GM19324 (cell line): ENCODE measurements around the gene TUBGCP5.

Experiments
- ATAC-seq: cut with Tn5 transposase; IDR thresholded peaks from one replicate; pipeline ENCODE4 v1.9.1; 2021; ENCODE audit warnings: mild to moderate bottlenecking, moderate library complexity; ENCODE audit not compliant: unreplicated experiment, low FRiP score

The TUBGCP5 gene

GRCh38 chr15:22955544-22956119, 83.7 kb downstream of the TUBGCP5 start:
- ATAC-seq = no peak

DNA sequence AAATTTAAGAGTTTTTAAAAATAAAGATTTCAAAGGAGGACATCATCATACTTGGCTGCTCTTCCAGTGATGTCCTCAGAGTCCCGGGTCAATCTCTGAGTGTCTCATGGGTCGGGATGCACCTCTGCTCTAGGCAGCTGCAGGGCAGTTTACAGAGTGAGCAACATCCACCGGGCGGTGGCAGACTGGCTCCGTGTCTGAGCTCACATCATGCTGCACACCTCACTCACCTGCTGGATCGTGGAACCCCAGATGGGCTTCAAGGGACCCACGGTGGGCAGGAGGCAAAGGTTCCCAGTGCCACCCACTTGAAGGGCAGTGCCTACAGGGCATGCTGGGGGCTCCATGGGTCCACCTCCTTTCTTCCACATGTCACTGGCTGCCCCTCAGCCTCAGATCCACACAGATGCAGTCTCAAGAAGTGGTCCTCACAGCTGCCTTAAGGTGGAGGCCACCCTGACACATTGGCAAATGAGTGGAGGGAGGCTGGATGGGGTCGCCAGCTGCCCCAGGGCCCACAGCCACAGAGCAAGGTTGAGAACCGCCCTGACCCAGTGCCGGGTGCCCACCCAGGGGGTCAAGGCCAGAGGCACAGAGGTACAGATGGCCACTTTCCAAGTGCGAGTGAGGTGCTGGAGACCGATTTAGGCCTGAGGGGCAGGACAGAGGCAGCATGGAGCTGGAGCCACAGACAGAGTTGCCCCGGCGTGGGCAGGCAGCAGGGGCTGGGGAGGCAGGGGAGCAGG, 84.4 kb downstream of the TUBGCP5 start:
- ATAC-seq = no peak

DNA sequence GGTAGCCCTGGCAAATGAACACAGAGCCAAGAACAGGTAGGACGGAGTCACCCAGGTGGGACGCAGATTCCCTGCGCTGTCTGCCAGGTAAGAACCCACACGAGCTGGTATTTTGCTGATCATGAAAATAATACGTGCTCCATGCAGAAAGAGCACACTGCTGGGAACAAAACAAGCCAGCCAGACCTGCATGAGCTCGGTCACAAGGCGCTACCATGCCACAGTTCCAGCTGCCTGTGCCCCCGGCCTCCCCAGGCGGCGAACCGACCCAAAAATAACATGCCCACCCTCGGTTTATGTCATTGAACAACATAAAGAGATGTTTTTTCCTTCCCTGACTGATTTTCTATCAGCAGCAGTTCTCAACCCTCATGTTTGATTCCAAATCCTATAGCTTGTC, 85.0 kb downstream of the TUBGCP5 start:
- no peak for ATAC-seq

DNA sequence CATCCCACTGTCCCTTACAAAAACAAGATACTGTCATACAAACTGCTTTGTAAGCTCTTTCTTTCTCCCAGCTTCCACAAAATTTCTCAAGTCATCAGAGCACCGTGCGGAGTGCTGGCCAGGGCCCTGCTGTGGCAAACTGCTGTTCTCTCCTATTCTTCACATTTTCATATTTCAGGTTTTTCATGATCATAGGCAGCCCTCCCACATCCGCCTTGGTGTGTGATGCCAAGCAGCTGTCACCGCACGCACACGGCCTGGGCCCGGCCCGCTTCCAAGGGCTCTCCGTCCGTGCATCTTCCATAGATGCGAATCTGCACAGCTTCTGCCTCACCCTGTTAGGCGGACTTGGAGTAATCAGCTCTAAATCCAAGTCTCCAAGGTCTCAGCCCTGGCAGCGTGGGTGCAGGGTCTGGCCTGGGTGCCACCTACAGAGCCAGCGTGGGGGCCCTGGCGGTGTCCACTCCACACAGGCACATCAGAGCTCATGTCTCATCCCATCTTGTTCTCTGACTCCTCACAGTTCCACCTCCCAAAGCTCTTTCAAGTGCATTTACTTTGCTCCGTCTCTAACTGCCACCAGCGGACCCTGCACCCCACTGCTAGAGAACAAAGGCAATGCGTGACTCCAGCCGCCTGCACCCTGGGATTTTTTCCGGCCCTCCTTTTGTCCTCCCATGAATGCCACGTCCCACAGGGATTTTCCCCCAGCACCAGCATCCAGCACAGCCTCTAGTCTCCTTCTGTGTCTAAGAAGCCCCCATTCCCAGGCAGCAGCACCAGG, 86.4 kb downstream of the TUBGCP5 start:
- no peak for ATAC-seq

GRCh38 chr15:22951381-22952280, 87.7 kb downstream of the TUBGCP5 start:
- ATAC-seq = no peak

DNA sequence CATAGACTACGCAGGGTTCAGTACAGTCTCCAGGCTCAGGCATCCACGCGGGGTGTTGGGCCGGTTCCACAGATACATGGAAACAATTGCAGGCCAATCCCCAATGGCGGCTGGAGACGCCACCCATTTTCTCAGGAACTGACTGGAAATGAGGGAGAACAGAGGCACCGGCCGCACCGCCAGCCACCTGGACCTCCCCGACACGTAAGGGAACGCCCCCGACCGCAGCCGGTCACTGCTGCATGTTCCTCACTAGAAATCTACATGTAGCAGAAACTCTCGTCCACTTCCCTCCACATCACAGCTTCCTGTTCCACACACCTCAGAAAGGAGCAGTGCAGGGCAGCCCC, 88.4 kb downstream of the TUBGCP5 start:
- no peak for ATAC-seq

- no peak for ATAC-seq
Measured at GRCh38 chr15:22950256-22950990, 88.9 kb downstream of the TUBGCP5 start.
